ENCODE measurements around the gene TMC7.
"Not testable (repeated sequence)": the region's sequence is repeated elsewhere in the genome, so short reads cannot be mapped to it uniquely, and the experiment has no call there.

DNA sequence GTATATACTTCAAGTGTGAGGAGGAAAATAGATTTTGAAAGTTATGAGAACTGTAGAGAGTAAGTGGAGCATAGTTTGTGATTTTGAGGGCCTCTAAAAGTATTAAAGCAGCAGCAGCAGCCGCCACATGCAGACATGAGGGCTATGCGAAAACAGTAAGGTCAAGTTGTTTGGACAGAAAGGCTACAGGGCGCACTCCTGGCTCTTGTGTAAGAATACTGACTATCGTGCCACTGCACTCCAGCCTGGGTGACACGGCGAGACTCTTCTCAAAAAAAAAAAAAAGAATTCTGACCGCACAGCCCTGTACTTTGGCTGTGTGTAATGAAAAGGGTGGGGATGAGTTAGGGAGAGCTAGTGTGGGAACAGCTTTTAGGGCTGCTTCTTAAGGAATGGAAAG is 10.4 kb downstream of the TMC7 start:
- not testable (repeated sequence) for TF ChIP-seq CTCF (IDR thresholded peaks at IDR 0.05; ENCODE audit: poor library complexity); EZH2 (IDR thresholded peaks at IDR 0.05; ENCODE audit: borderline replicate concordance)

Measured in hepatocyte (in vitro differentiated cells).